Esophagus mucosa (tissue), 1 donor: ENCODE measurements around the gene FFAR4. TPM values are rescaled to one million over a fixed set of nuclear protein-coding genes. Genes with fewer than 3 reads are reported as not detected.

Experiments
- ATAC-seq: fragments of 200-7000 bp; cut with Tn5 transposase; one replicate; pipeline ENCODE4 v1.9.1; 2020
- total RNA-seq: library from RNA; stranded (reverse); gene quantifications from one replicate; pipeline ENCODE4 v1.2.4, GENCODE V29; 2023
- donor health status: DM: yes; HTN: yes; CAD: no.

FFAR4 gene
- total RNA-seq, 1 donor from 2014 or later: 0.16 TPM

GRCh38 chr10:93600446-93601145, 34.1 kb downstream of the FFAR4 start:
- ATAC-seq: peak; percentile 28

DNA sequence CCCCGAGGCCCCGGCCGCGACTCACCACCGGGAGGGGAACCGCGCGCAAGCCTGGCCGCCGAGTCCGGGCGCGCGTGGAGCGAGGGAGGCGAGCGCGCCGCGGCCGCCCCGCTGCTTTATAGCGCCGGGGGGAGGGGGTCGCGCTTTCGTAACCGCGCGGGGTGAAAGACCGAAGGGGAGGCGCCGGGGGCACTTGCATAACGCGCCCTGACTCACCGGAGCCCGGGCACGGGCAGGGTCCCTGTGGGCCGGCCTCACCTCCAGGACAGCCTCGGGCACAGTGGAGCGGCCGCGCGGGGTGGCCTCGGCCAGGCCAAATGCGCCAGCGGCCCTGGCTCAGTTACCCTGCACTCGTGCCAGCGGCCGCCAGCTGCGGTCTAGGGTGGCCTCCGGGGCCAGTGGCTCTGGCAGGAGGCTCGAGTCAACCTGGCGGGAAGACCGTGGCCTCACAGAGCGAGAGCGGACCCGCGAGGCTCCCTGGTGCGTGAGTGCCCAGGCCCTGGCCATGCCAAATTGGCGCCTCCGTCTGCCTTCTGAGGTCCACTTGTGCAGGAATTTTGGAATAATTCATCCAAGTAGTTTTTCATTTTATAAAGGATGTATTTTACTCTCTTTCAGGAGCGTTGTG, 34.8 kb downstream of the FFAR4 start, which contains the start of gene RBP4:
Gene RBP4 (minus strand): TSS at position 90 of the 628 bp plus-strand sequence. CDS start 207 bp downstream, outside the sequence.
- peak; percentile 33 for ATAC-seq

GRCh38 chr10:93601774-93602162, 35.3 kb downstream of the FFAR4 start:
- ATAC-seq: no peak

DNA sequence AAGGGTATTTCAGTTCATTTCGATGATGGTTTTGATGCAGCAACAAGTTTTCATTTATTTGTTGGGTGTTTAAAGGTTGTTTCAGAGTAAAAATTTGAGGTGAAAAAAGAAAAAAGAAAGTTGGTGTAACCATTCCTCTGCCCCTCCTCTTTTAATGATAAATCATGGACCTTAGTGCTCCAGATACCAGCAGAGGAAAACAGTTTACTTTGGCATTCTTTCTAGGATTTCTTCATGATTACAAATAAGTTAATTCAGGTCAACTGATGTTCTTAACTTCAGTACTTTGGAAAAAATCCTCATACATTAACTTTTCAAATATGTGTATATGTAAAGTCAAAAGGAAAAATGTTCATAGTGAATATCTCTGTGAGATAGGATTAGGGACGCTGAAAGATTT, 36.6 kb downstream of the FFAR4 start:
- no peak for ATAC-seq

DNA sequence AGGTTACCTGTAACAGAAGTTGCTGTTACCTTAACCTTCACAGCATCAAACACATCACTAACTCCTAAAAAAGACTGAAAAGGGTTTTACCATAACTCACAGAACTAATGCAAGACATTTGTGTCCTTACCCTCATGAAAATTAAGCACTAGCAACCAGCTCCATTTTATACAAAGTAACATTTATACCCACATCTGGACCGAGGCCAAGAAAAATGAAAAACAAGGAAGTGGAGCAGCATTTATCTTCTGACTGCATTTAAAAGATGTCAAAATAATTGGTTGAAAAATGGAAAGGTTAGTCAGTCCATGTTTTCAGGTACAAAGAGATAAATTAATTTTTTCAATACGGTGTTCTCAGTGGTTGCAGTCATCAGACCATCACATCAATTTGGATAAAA, 37.7 kb downstream of the FFAR4 start:
- no peak for ATAC-seq

GRCh38 chr10:93608421-93608820, 42.0 kb downstream of the FFAR4 start:
- no peak for ATAC-seq

GRCh38 chr10:93612311-93612710, 45.8 kb downstream of the FFAR4 start, which contains the start of gene PDE6C:
Gene PDE6C (plus strand): TSS chr10:93612537. CDS start chr10:93612726, 189 bp downstream.
- ATAC-seq: no peak

DNA sequence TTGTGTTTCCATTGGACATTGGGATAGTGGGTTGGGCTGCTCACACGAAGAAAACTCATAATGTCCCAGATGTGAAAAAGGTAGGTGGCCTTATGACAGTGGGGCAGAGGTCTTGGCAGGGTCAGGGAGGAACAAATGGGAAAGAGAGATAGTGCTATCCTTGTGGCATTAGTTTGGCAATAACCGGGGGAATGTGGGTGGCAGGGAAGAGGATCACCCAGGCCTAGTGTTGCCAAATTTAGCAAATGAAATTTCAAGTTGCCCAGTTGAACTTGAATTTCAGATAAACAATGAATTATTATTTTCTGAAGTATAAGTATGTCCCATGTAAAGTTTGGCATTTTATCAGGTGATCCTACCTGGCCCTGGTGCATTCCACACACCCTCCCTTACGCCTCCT, 46.7 kb downstream of the FFAR4 start:
- ATAC-seq: no peak

GRCh38 chr10:93614101-93614825, 47.8 kb downstream of the FFAR4 start:
- no peak for ATAC-seq

GRCh38 chr10:93615576-93616235, 49.2 kb downstream of the FFAR4 start:
- ATAC-seq: no peak

- ATAC-seq: no peak
Observed at GRCh38 chr10:93620925-93621324, 54.5 kb downstream of the FFAR4 start.

DNA sequence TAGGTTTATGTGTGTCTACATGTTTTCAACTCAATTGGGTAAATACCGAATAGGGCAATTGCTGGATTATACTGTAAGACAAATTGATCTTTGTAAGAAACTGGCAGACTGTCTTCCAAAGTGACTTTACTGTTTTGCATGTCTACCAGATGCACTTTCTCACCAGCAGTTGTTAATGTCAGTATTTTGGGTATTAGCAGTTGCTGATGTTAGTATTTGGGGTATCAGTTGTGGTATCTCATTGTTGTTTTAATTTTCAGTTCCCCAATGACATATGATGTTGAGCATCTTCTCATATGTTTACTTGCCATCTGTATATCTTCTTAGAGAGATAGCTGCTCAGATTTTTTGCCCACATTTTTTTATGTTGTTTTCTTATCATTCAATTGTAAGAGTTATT, 56.5 kb downstream of the FFAR4 start:
- ATAC-seq: no peak

DNA sequence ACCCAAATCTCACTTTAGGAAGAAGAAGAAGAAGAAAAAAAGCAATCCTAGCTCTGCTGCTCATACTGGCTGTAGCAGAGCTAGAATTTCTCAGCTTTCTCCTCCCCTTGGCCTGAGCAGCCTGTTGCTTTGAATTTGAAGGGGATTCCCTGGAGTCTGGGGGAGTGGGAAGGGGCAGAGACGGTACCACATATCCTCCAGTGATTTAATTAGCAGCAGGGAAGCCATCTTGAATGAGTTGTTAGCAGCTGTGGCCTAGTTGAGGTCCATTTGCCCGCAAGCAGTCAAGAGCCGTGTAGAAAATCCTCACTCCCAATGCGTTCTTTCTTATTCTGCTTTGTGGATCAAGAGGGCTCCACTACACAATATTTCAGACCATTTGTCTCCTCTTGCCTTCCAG, 62.4 kb downstream of the FFAR4 start:
- ATAC-seq: no peak

DNA sequence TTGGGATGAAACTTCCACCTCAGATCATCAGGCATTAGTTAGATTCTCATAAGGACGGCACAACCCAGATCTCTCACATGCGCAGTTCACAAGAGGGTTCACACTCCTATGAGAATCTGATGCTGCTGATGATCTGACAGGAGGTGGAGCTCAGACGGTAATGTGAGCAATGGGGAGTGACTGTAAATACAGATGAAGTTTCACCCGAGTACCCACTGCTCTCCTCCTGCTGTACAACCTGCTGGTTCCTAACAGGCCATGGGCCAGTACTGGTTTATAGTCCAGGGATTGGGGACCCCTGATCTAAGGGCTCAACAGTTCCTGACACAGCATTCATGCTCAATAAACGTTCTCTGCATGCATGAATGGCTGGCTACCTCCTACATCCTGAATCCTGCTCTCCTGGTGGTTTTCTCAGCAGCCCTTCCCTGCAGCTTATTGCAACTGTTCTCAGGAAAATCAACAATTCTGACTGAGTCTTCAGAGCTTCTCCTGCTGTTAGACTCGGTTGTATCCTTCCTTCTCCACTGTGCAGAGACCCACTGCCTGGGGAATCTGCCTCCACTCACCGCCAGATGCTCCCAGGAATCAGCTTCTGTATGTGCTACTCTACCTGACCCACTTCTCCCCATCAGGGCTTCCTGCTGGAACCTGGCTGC, 63.3 kb downstream of the FFAR4 start:
- ATAC-seq: no peak

- no peak for ATAC-seq
Observed at GRCh38 chr10:93630625-93631557, 64.4 kb downstream of the FFAR4 start.

Other genes starting within 250 kb of the FFAR4 start
- 134 TPM for gene MYOF, start 84.3 kb upstream of the FFAR4 start, total RNA-seq
- 17.8 TPM for gene CEP55, start 70.1 kb upstream of the FFAR4 start, total RNA-seq
- 0.60 TPM for gene RBP4, start 34.6 kb downstream of the FFAR4 start, total RNA-seq
- gene PDE6C, start 45.9 kb downstream of the FFAR4 start, total RNA-seq: not detected
- 11.8 TPM for gene FRA10AC1, start 135.9 kb downstream of the FFAR4 start, total RNA-seq
- not detected for gene LGI1, start 191.3 kb downstream of the FFAR4 start, total RNA-seq